ENCODE data around the gene NRG2. TPM values are rescaled to one million over a fixed set of nuclear protein-coding genes. Genes with fewer than 3 reads are reported as not detected.
A peak's percentile ranks its signal among the peaks of the same experiment; 100 is the strongest.

NRG2 gene
- total RNA-seq, 1 donor from 2014 or later: 0.52 TPM

DNA sequence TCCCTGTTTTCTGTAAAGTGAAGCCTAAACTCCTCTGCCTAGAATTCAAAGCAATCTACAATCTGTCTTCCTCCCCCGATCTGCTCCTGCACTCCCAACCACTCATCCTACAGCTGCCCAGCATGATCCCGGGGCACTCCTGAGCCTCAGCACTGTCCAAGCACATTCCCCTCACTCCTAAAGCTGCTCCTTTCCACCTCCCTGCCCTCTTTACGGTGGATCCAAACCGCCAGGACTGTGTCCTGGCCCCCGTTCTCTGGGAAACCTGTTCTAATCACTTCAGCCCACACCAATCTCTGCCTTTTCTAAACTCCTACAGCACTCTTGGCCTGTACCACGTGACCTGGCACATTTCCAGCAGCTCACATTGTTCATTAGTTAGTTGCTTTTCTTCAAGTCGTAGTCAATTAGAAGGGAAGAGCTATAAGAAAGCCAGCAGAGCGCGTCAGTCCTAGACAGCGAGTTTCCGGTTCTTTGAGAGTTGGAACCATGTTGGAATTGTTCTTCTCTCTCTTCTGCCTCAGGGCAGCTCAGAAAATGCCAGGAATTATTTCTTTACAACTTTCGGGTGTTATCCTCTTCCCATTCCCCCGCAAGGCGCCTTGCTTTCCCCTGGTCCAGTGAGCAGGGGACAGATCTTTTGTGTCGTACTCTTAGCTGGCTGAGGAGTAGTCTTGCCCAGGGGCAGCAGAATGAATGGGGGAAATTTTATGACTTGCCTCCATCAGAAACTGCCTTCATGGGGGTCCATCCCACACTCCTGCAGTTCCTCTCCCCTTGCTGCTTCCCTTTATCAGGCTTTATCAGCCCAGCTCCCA, 60.7 kb downstream of the NRG2 start:
- Histone ChIP-seq H3K4me3 (ENCODE audit: low read length in 3 of 3) (no peak overlapping the region), H3K36me3 (ENCODE audit: control insufficient read depth in 3 of 3, insufficient read depth in 3 of 3, low read length in 3 of 3) (no peaks in the 10 kb centered on the region), H3K4me1 (ENCODE audit: control insufficient read depth in 3 of 3, insufficient read depth in 3 of 3, low read length in 3 of 3) (peaks cover 13 to 25% (median 20%) of the 10 kb centered on the region in 3 donors), H3K9me3 (ENCODE audit: control insufficient read depth in 3 of 3, low read length in 3 of 3) (no peaks in the 10 kb centered on the region), H3K9ac (ENCODE audit: low read depth in 1 of 3, low read length in 3 of 3) (no peak overlapping the region), H3K27me3 (ENCODE audit: control insufficient read depth in 3 of 3, insufficient read depth in 3 of 3, low read length in 3 of 3) (no peaks in the 10 kb centered on the region), H3K27ac (ENCODE audit: low read depth, low read length) (no peak overlapping the region)

DNA sequence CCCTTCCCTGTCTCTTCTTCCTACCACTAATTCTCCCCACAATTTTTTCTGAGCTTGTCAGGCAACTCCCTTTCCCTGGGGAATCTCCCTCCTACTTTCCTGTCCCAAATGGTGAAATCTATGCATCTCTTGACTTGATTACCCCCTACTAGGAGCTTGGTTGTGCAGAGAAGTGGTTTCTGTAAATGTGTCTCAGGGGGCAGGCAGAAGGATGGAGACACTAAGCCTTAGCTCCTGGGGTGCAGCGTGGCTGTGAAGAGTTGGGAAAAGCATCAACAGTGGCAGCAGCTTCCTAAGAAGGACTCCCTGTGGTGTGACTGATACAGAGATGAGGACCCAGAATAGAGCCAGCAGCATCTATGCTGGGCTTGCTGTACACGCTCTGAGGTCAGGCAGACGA, 62.3 kb downstream of the NRG2 start:
- H3K4me1 ChIP-seq (ENCODE audit: control insufficient read depth in 3 of 3, insufficient read depth in 3 of 3, low read length in 3 of 3): peaks cover 6 to 28% (median 14%) of the 10 kb centered on the region in 3 donors
- no peaks in the 10 kb centered on the region for H3K27me3 ChIP-seq (ENCODE audit: control insufficient read depth in 3 of 3, insufficient read depth in 3 of 3, low read length in 3 of 3)

DNA sequence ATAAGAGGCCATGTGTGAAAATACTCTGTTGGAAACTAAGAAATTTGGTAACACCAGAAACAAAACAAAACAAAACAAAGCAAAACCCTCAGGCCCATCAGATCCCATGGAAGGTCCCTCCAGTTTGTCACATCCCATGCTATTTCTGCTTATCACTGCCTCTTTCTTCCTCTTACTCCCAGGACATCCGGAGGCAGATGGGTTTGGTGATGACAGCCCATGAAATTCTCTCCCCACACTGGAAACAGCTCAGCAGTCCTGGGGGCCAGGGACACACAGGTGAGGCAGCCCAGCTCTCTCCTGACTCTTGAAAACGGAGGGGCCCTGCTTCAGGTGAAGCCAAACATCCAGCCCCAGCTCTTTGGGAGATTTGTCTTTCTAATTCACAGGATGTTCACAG, 63.2 kb downstream of the NRG2 start:
- H3K4me1 ChIP-seq (ENCODE audit: control insufficient read depth in 3 of 3, insufficient read depth in 3 of 3, low read length in 3 of 3): peaks cover 3 to 26% (median 13%) of the 10 kb centered on the region in 3 donors
- H3K27ac ChIP-seq (ENCODE audit: low read depth, low read length): no peak overlapping the region
- no peak overlapping the region for H3K9ac ChIP-seq (ENCODE audit: low read depth in 1 of 3, low read length in 3 of 3)
- no peaks in the 10 kb centered on the region for H3K27me3 ChIP-seq (ENCODE audit: control insufficient read depth in 3 of 3, insufficient read depth in 3 of 3, low read length in 3 of 3)
- H3K36me3 ChIP-seq (ENCODE audit: control insufficient read depth in 3 of 3, insufficient read depth in 3 of 3, low read length in 3 of 3): no peaks in the 10 kb centered on the region
- no peaks in the 10 kb centered on the region for H3K9me3 ChIP-seq (ENCODE audit: control insufficient read depth in 3 of 3, low read length in 3 of 3)
- no peak overlapping the region for H3K4me3 ChIP-seq (ENCODE audit: low read length in 3 of 3)

More for the DNA sequence above, 62.3 kb downstream of the NRG2 start:
- no peak overlapping the region for H3K4me3 ChIP-seq (ENCODE audit: low read length in 3 of 3)
- H3K27ac ChIP-seq (ENCODE audit: low read depth, low read length): no peak overlapping the region
- H3K9ac ChIP-seq (ENCODE audit: low read depth in 1 of 3, low read length in 3 of 3): no peak overlapping the region
- H3K36me3 ChIP-seq (ENCODE audit: control insufficient read depth in 3 of 3, insufficient read depth in 3 of 3, low read length in 3 of 3): no peaks in the 10 kb centered on the region
- H3K9me3 ChIP-seq (ENCODE audit: control insufficient read depth in 3 of 3, low read length in 3 of 3): no peaks in the 10 kb centered on the region

DNA sequence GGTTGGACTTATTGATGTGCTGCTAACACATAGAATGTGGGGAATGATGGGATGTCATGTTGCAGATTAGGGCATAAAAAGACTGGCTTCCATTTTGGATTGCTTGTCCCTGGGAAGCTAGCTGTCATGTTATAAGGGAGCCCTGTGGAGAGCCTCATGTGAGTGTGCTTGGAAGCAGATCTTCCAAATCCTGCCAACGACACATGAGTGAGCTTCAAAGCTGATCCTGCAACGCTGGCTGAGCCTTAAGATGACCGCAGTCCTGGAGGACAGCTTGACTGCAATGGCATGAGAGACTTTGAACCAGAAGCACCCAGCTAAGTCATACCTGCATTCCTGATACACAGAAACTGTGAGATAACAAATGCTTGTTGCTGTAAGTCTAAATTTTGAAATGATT, 63.6 kb downstream of the NRG2 start:
- H3K27me3 ChIP-seq (ENCODE audit: control insufficient read depth in 3 of 3, insufficient read depth in 3 of 3, low read length in 3 of 3): no peaks in the 10 kb centered on the region
- no peak overlapping the region for H3K9ac ChIP-seq (ENCODE audit: low read depth in 1 of 3, low read length in 3 of 3)
- H3K9me3 ChIP-seq (ENCODE audit: control insufficient read depth in 3 of 3, low read length in 3 of 3): no peaks in the 10 kb centered on the region
- H3K4me3 ChIP-seq (ENCODE audit: low read length in 3 of 3): no peak overlapping the region
- H3K4me1 ChIP-seq (ENCODE audit: control insufficient read depth in 3 of 3, insufficient read depth in 3 of 3, low read length in 3 of 3): peaks cover 3 to 23% (median 13%) of the 10 kb centered on the region in 3 donors
- H3K36me3 ChIP-seq (ENCODE audit: control insufficient read depth in 3 of 3, insufficient read depth in 3 of 3, low read length in 3 of 3): no peaks in the 10 kb centered on the region
- H3K27ac ChIP-seq (ENCODE audit: low read depth, low read length): no peak overlapping the region

DNA sequence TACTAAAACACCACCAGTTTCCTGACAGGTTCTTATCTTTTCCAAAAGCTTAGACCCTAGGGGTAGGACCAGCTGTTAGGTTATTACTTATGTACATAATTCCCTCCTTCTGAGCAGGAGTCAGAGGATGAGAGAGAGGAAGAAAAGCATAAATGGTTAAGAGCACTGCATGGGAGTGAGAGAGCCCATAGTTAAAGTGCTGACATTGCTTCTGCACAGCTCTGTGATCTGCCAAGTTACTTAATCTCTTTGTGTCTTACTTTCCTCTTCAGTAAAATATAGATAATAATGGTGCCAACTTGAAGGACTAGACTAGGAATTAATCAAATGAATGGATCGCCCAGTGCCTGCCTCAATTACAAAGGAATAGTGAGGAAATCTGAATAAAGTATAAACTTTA, 66.4 kb downstream of the NRG2 start:
- Histone ChIP-seq H3K36me3 (ENCODE audit: control insufficient read depth in 3 of 3, insufficient read depth in 3 of 3, low read length in 3 of 3) (no peaks in the 10 kb centered on the region), H3K27ac (ENCODE audit: low read depth, low read length) (no peak overlapping the region), H3K4me3 (ENCODE audit: low read length in 3 of 3) (no peak overlapping the region), H3K9me3 (ENCODE audit: control insufficient read depth in 3 of 3, low read length in 3 of 3) (no peaks in the 10 kb centered on the region), H3K4me1 (ENCODE audit: control insufficient read depth in 3 of 3, insufficient read depth in 3 of 3, low read length in 3 of 3) (peaks cover 3 to 17% (median 11%) of the 10 kb centered on the region in 3 donors), H3K9ac (ENCODE audit: low read depth in 1 of 3, low read length in 3 of 3) (no peak overlapping the region), H3K27me3 (ENCODE audit: control insufficient read depth in 3 of 3, insufficient read depth in 3 of 3, low read length in 3 of 3) (no peaks in the 10 kb centered on the region)

DNA sequence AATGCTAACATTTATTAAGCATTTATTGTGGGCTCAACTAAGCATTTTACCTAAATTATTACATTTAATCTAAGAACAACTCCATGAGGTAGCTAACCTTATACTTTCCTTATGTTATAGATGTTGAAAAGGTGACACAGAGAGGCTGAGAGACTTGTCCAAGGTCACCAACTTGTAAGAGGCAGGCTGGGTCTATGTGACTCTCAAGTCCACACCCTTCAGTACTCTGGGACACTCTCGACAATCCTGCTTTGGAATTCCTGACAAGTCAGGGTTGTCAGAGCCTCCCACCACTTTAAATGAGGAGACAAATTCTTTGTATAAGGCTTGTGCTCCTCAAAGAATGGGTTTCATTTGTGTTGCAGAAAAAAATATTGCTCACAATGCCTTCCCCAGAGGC, 67.2 kb downstream of the NRG2 start:
- no peaks in the 10 kb centered on the region for H3K36me3 ChIP-seq (ENCODE audit: control insufficient read depth in 3 of 3, insufficient read depth in 3 of 3, low read length in 3 of 3)
- no peak overlapping the region for H3K27ac ChIP-seq (ENCODE audit: low read depth, low read length)
- no peak overlapping the region for H3K4me3 ChIP-seq (ENCODE audit: low read length in 3 of 3)
- peaks cover 4 to 22% (median 14%) of the 10 kb centered on the region in 3 donors for H3K4me1 ChIP-seq (ENCODE audit: control insufficient read depth in 3 of 3, insufficient read depth in 3 of 3, low read length in 3 of 3)
- H3K27me3 ChIP-seq (ENCODE audit: control insufficient read depth in 3 of 3, insufficient read depth in 3 of 3, low read length in 3 of 3): no peaks in the 10 kb centered on the region
- no peak overlapping the region for H3K9ac ChIP-seq (ENCODE audit: low read depth in 1 of 3, low read length in 3 of 3)
- no peaks in the 10 kb centered on the region for H3K9me3 ChIP-seq (ENCODE audit: control insufficient read depth in 3 of 3, low read length in 3 of 3)

DNA sequence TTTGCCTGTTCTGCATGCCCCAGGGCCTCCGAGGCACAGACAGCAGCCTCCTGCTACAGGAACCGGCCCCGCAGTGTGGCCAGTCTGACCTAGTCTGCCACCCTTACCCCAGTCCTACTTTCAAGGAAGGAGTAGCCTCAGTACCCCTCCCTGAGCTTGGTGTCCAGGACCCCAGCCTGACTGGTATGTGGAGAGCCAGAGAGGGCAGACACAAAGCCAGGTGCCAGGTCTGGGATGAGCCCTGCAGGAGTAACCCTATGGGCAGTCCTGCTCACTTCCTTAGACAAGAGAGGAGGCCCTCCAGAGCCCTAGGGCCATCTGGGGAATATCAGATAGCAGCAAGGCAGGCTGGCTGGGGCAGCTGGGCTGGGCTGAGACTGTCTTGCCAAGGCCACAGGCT, 67.8 kb downstream of the NRG2 start:
- Histone ChIP-seq H3K4me3 (ENCODE audit: low read length in 3 of 3) (no peak overlapping the region), H3K27ac (ENCODE audit: low read depth, low read length) (no peak overlapping the region), H3K27me3 (ENCODE audit: control insufficient read depth in 3 of 3, insufficient read depth in 3 of 3, low read length in 3 of 3) (no peaks in the 10 kb centered on the region), H3K9me3 (ENCODE audit: control insufficient read depth in 3 of 3, low read length in 3 of 3) (no peaks in the 10 kb centered on the region), H3K4me1 (ENCODE audit: control insufficient read depth in 3 of 3, insufficient read depth in 3 of 3, low read length in 3 of 3) (peaks cover 9 to 28% (median 14%) of the 10 kb centered on the region in 3 donors), H3K9ac (ENCODE audit: low read depth in 1 of 3, low read length in 3 of 3) (peak overlapping the region in 1 of 3 donors; percentile 8), H3K36me3 (ENCODE audit: control insufficient read depth in 3 of 3, insufficient read depth in 3 of 3, low read length in 3 of 3) (no peaks in the 10 kb centered on the region)

DNA sequence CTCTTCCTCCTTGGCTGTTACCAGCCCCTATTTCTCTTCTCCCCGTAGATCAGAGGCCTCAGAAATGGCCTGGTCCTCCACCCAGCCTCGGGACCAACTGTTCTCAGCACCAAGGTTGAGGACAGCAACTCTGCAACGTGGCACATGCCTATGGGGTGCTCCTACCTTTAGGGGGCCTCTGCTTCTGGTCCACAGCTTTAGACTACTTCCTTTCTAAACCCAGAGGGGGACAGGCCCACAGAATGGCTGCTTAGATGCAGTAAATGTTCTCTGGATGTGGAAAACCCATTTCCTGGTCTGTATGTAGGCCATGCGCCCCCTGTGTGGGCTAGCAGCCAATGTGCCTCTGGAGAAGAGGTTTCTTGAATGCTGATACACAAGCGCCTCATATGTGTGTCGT, 68.4 kb downstream of the NRG2 start:
- H3K9me3 ChIP-seq (ENCODE audit: control insufficient read depth in 3 of 3, low read length in 3 of 3): no peaks in the 10 kb centered on the region
- no peak overlapping the region for H3K27ac ChIP-seq (ENCODE audit: low read depth, low read length)
- H3K36me3 ChIP-seq (ENCODE audit: control insufficient read depth in 3 of 3, insufficient read depth in 3 of 3, low read length in 3 of 3): no peaks in the 10 kb centered on the region
- no peak overlapping the region for H3K9ac ChIP-seq (ENCODE audit: low read depth in 1 of 3, low read length in 3 of 3)
- H3K27me3 ChIP-seq (ENCODE audit: control insufficient read depth in 3 of 3, insufficient read depth in 3 of 3, low read length in 3 of 3): no peaks in the 10 kb centered on the region
- peaks cover 10 to 33% (median 19%) of the 10 kb centered on the region in 3 donors for H3K4me1 ChIP-seq (ENCODE audit: control insufficient read depth in 3 of 3, insufficient read depth in 3 of 3, low read length in 3 of 3)
- no peak overlapping the region for H3K4me3 ChIP-seq (ENCODE audit: low read length in 3 of 3)

DNA sequence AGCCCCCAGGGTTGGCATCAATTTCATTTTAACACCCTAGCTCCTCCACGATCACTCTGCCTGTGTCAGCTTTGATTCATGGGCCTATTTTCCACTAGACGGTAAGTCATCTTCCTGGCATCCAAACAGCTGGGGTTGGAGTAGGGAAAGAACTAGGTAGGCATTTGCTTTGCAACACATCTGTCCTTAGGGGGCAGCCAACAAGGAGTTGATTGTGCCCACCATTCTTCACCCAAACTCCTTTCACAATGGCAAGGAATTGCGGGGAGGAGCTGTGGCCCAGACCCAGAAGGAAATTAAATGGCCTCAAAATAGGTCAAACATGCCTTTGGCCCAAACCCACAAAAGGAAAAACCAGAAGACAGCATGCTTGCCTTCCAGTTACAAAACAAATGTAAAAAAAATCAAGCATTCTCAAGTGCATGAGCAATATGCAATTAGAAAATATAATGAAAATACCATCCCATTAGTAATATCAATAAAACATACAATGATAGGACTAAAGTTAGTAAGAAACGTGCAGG, 71.8 kb downstream of the NRG2 start:
- no peaks in the 10 kb centered on the region for H3K36me3 ChIP-seq (ENCODE audit: control insufficient read depth in 3 of 3, insufficient read depth in 3 of 3, low read length in 3 of 3)
- no peaks in the 10 kb centered on the region for H3K27me3 ChIP-seq (ENCODE audit: control insufficient read depth in 3 of 3, insufficient read depth in 3 of 3, low read length in 3 of 3)
- H3K4me1 ChIP-seq (ENCODE audit: control insufficient read depth in 3 of 3, insufficient read depth in 3 of 3, low read length in 3 of 3): peaks cover 28 to 52% (median 41%) of the 10 kb centered on the region in 3 donors
- H3K4me3 ChIP-seq (ENCODE audit: low read length in 3 of 3): no peak overlapping the region
- no peak overlapping the region for H3K9ac ChIP-seq (ENCODE audit: low read depth in 1 of 3, low read length in 3 of 3)
- H3K9me3 ChIP-seq (ENCODE audit: control insufficient read depth in 3 of 3, low read length in 3 of 3): no peaks in the 10 kb centered on the region
- no peak overlapping the region for H3K27ac ChIP-seq (ENCODE audit: low read depth, low read length)

DNA sequence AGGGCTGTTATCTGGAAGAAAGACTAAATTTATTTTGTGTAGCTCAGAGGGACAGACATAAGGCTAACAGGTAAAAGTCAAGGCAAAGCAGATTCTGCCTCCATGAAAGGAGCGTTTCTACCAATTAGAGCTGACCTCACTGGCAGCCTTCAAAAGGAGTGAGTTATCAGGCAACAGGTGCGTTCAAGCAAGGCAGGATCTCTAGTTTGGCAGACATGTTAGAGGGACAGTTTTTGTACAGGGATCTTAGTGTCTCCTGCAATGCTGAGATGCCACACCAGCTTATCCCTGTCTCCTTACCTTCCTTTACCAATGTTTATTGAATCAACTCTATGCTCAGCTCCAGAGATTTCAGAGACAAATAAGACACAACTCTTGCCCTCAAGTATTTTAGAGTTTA, 73.8 kb downstream of the NRG2 start:
- H3K4me1 ChIP-seq (ENCODE audit: control insufficient read depth in 3 of 3, insufficient read depth in 3 of 3, low read length in 3 of 3): peaks cover 25 to 55% (median 50%) of the 10 kb centered on the region in 3 donors
- peak overlapping the region; percentile 41 to 77 (median 66) for H3K9ac ChIP-seq (ENCODE audit: low read depth in 1 of 3, low read length in 3 of 3)
- no peak overlapping the region for H3K4me3 ChIP-seq (ENCODE audit: low read length in 3 of 3)
- no peaks in the 10 kb centered on the region for H3K27me3 ChIP-seq (ENCODE audit: control insufficient read depth in 3 of 3, insufficient read depth in 3 of 3, low read length in 3 of 3)
- no peaks in the 10 kb centered on the region for H3K9me3 ChIP-seq (ENCODE audit: control insufficient read depth in 3 of 3, low read length in 3 of 3)
- peak overlapping the region; percentile 83 for H3K27ac ChIP-seq (ENCODE audit: low read depth, low read length)
- no peaks in the 10 kb centered on the region for H3K36me3 ChIP-seq (ENCODE audit: control insufficient read depth in 3 of 3, insufficient read depth in 3 of 3, low read length in 3 of 3)
